ENCODE measurements around the gene ACTN3.

- TF ChIP-seq POLR2AphosphoS5 (IDR thresholded peaks at IDR 0.05; ENCODE audit: low read depth, low read length) (no peak), TAF1 (IDR thresholded peaks at IDR 0.05; ENCODE audit: borderline replicate concordance, insufficient read depth, low read length) (no peak), SIN3A (IDR thresholded peaks at IDR 0.05; ENCODE audit: borderline replicate concordance, insufficient read depth, low read length) (no peak), REST (IDR thresholded peaks at IDR 0.05; ENCODE audit: insufficient read depth in 1 of 2, low read depth in 2 of 2, low read length in 2 of 2) (no peak)
These were observed 16.3 kb downstream of the ACTN3 start for GRCh38 chr11:66562907-66563583.

Data from PFSK-1 (cell line).